ENCODE measurements around the gene CDK5. TPM values are rescaled to one million over a fixed set of nuclear protein-coding genes. Genes with fewer than 3 reads are reported as not detected.
A peak's percentile ranks its signal among the peaks of the same experiment; 100 is the strongest.

Gene CDK5
- total RNA-seq, 1 experiment from 2014 or later = 23.8 TPM

GRCh38 chr7:151013733-151014497, 43.8 kb downstream of the CDK5 start:
- TF ChIP-seq, protein P1, sequence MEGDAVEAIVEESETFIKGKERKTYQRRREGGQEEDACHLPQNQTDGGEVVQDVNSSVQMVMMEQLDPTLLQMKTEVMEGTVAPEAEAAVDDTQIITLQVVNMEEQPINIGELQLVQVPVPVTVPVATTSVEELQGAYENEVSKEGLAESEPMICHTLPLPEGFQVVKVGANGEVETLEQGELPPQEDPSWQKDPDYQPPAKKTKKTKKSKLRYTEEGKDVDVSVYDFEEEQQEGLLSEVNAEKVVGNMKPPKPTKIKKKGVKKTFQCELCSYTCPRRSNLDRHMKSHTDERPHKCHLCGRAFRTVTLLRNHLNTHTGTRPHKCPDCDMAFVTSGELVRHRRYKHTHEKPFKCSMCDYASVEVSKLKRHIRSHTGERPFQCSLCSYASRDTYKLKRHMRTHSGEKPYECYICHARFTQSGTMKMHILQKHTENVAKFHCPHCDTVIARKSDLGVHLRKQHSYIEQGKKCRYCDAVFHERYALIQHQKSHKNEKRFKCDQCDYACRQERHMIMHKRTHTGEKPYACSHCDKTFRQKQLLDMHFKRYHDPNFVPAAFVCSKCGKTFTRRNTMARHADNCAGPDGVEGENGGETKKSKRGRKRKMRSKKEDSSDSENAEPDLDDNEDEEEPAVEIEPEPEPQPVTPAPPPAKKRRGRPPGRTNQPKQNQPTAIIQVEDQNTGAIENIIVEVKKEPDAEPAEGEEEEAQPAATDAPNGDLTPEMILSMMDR (IDR thresholded peaks at IDR 0.05; ENCODE audit: insufficient read depth in 1 of 2, low read depth in 1 of 2, low read length in 1 of 2, severe bottlenecking in 1 of 2, unreplicated experiment in 1 of 2) = no peak
- BruUV-seq (replicated peaks) = no TSS peak
- H3K4me3 ChIP-seq (ENCODE audit: low read depth, low read length) = no peak overlapping the region
- no peaks in the 10 kb centered on the region for H3K27me3 ChIP-seq (replicated peaks; ENCODE audit: control insufficient read depth, insufficient read depth, low read length)
- no peaks in the 10 kb centered on the region for H3K9me3 ChIP-seq
- ChIA-PET CTCF (interaction anchor here (1.0 kb wide), 1 partner anchor 49 kb away, joined by 6 read pairs; no protein-coding TSS in a partner anchor), POLR2A (no interaction called here)
- Mint-ChIP-seq H3K4me3 (ENCODE audit: unreplicated experiment) (peak overlapping the region; percentile 61), H3K27me3 (ENCODE audit: insufficient read depth, unreplicated experiment) (no peaks in the 10 kb centered on the region), H3K27ac (ENCODE audit: unreplicated experiment) (peak overlapping the region; percentile 66), H3K36me3 (ENCODE audit: insufficient read depth, unreplicated experiment) (no peaks in the 10 kb centered on the region), H3K4me1 (ENCODE audit: low read depth, unreplicated experiment) (peaks cover 10% of the 10 kb centered on the region), H3K9me3 (ENCODE audit: unreplicated experiment) (no peaks in the 10 kb centered on the region)
- H3K36me3 ChIP-seq (ENCODE audit: control insufficient read depth, insufficient read depth, low read length) = no peaks in the 10 kb centered on the region
- peak in 1 of 2 experiments; percentile 64 for DNase-seq
- intact Hi-C loops (cut with micrococcal nuclease; ENCODE audit: unreplicated experiment) = loop anchor here (1.0 to 5.0 kb wide), 2 partner anchors 14 to 98 kb away; partner anchors contain the start of gene ABCB8
- peaks cover 31% of the 10 kb centered on the region for H3K4me1 ChIP-seq

GRCh38 chr7:151013356-151013732, 44.4 kb downstream of the CDK5 start:
- POLR2A ChIA-PET = no interaction called here
- no peaks in the 10 kb centered on the region for H3K27me3 Mint-ChIP-seq (ENCODE audit: insufficient read depth, unreplicated experiment)
- CTCF ChIA-PET = no interaction called here
- Histone ChIP-seq H3K4me1 (peaks cover 29% of the 10 kb centered on the region), H3K27me3 (replicated peaks; ENCODE audit: control insufficient read depth, insufficient read depth, low read length) (no peaks in the 10 kb centered on the region), H3K9me3 (no peaks in the 10 kb centered on the region), H3K36me3 (ENCODE audit: control insufficient read depth, insufficient read depth, low read length) (no peaks in the 10 kb centered on the region), H3K4me3 (ENCODE audit: low read depth, low read length) (no peak overlapping the region)
- no peak for DNase-seq
- no peaks in the 10 kb centered on the region for H3K9me3 Mint-ChIP-seq (ENCODE audit: unreplicated experiment)
- H3K27ac Mint-ChIP-seq (ENCODE audit: unreplicated experiment) = no peak overlapping the region
- no TSS peak for BruUV-seq (replicated peaks)
- H3K4me3 Mint-ChIP-seq (ENCODE audit: unreplicated experiment) = no peak overlapping the region
- peaks cover 10% of the 10 kb centered on the region for H3K4me1 Mint-ChIP-seq (ENCODE audit: low read depth, unreplicated experiment)
- intact Hi-C loops (cut with micrococcal nuclease; ENCODE audit: unreplicated experiment) = loop anchor here (1.0 to 5.0 kb wide), 2 partner anchors 15 to 99 kb away; partner anchors contain the start of gene ABCB8
- TF ChIP-seq, protein P1 (IDR thresholded peaks at IDR 0.05; ENCODE audit: insufficient read depth in 1 of 2, low read depth in 1 of 2, low read length in 1 of 2, severe bottlenecking in 1 of 2, unreplicated experiment in 1 of 2) = no peak
- no peaks in the 10 kb centered on the region for H3K36me3 Mint-ChIP-seq (ENCODE audit: insufficient read depth, unreplicated experiment)

- H3K36me3 ChIP-seq (ENCODE audit: control insufficient read depth, insufficient read depth, low read length) = no peaks in the 10 kb centered on the region
- Mint-ChIP-seq H3K27ac (ENCODE audit: unreplicated experiment) (peak overlapping the region; percentile 53), H3K27me3 (ENCODE audit: insufficient read depth, unreplicated experiment) (no peaks in the 10 kb centered on the region), H3K9me3 (ENCODE audit: unreplicated experiment) (no peaks in the 10 kb centered on the region), H3K4me1 (ENCODE audit: low read depth, unreplicated experiment) (peaks cover 10% of the 10 kb centered on the region), H3K4me3 (ENCODE audit: unreplicated experiment) (no peak overlapping the region), H3K36me3 (ENCODE audit: insufficient read depth, unreplicated experiment) (no peaks in the 10 kb centered on the region)
- no peak overlapping the region for H3K4me3 ChIP-seq (ENCODE audit: low read depth, low read length)
- H3K9me3 ChIP-seq = no peaks in the 10 kb centered on the region
- intact Hi-C loops (cut with micrococcal nuclease; ENCODE audit: unreplicated experiment) = loop anchor here (1.0 to 5.0 kb wide), 2 partner anchors 15 to 99 kb away; partner anchors contain the start of gene ABCB8
- TF ChIP-seq, protein P1 (IDR thresholded peaks at IDR 0.05; ENCODE audit: insufficient read depth in 1 of 2, low read depth in 1 of 2, low read length in 1 of 2, severe bottlenecking in 1 of 2, unreplicated experiment in 1 of 2) = peak in 1 of 2 experiments; percentile 60
- no peaks in the 10 kb centered on the region for H3K27me3 ChIP-seq (replicated peaks; ENCODE audit: control insufficient read depth, insufficient read depth, low read length)
- BruUV-seq (replicated peaks) = no TSS peak
- CTCF ChIA-PET = interaction anchor here (1.1 to 1.2 kb wide), 2 partner anchors 15 to 50 kb away, joined by 3 to 5 read pairs; partner anchors contain the start of gene ABCB8
- DNase-seq = peak in 1 of 2 experiments; percentile 57
- peaks cover 27% of the 10 kb centered on the region for H3K4me1 ChIP-seq
- POLR2A ChIA-PET = no interaction called here
Measured at GRCh38 chr7:151012911-151013347, 44.8 kb downstream of the CDK5 start.
